GM18499 (cell line): ENCODE measurements around the gene PRSS16.
"Not testable (repeated sequence)": the region's sequence is repeated elsewhere in the genome, so short reads cannot be mapped to it uniquely, and the experiment has no call there.

ENCODE experiments used
- ATAC-seq: cut with Tn5 transposase; IDR thresholded peaks from one replicate; pipeline ENCODE4 v1.9.1; 2021; ENCODE audit warnings: moderate number of reproducible peaks; ENCODE audit not compliant: insufficient read depth, unreplicated experiment

The PRSS16 gene

DNA sequence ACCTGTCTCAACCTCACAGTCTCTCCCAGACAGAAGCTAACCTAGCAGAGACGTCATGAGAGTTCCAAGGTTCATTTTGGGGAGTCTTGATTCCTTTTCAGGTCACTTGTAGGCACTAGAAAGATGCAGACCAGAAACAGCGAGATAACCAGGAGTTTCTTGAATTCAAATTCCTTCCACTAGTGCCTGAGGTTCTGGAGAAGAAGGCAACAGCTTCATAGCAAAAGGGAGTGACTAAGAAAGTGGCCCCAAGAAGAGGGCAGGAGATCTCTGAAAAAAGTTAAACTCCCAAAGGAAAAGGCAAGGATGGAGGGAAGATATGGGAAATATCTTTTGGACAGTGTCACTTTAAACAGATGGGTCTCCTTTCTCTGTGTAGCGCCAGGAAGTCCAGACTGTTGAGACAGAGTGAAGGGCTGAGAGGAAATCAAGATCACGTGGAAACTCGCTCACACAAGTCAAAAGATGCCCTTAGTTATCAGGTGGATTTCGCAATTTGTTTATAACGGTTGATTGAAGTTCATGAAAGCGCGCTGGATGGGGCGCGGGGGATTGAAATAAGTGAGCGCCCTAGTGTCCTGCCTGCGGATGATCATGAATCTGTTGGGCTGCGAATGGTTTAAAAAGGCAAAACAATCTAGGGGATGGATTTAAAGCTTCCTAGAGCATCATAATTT, 4.8 kb upstream of the PRSS16 start:
- ATAC-seq, result no peak

DNA sequence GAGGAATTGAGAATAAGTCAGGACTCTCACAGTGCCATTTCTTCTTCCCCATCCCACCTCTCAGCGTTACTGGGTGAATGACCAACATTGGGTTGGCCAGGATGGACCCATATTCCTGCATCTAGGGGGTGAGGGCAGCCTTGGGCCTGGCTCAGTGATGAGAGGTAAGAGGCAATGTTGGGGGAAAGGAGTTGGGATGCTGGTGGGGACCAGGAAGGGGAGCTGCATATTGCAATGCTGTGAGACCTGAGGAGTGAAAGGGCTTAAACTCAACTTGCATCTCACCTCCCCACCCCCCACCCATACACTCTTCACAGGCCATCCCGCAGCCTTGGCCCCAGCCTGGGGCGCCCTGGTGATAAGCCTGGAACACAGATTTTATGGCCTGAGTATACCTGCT, 1.3 kb downstream of the PRSS16 start:
- ATAC-seq, result no peak

DNA sequence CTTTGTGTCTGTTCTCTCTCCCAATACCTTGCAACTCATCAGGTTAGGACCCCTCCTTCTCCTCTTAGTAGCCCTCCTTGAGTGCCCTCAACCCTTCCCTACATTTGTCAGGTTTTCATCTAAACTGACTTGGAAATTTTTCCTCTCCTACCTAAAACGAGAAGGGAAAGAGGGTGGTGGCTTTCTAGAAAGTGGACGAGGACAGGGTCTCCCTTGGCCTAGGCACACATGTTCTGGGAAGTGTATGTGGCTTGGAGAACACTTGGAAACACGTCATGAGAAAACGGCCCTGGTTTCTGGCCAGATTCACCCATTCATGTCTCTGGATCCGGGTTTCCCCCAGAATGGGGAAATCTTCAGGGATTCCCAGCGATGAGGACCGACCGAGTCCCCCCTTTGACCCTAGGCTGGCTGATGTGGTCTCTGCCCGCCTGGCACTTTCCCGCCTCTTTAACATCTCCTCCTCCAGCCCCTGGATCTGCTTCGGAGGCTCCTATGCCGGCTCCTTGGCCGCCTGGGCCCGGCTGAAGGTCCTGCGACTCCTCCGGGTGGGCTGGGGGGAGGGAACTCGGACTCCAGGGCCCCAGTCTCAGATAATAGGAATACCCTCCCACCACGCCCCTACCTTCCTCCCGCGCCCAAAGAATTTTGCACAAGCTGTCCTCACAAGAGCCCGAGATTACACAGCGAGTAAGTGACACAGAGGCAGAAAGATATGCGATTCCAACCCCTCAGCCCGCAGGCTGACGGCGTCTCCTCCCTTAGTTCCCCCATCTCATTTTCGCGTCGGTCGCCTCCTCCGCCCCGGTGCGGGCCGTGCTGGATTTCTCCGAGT, 3.0 kb downstream of the PRSS16 start:
- no peak for ATAC-seq

DNA sequence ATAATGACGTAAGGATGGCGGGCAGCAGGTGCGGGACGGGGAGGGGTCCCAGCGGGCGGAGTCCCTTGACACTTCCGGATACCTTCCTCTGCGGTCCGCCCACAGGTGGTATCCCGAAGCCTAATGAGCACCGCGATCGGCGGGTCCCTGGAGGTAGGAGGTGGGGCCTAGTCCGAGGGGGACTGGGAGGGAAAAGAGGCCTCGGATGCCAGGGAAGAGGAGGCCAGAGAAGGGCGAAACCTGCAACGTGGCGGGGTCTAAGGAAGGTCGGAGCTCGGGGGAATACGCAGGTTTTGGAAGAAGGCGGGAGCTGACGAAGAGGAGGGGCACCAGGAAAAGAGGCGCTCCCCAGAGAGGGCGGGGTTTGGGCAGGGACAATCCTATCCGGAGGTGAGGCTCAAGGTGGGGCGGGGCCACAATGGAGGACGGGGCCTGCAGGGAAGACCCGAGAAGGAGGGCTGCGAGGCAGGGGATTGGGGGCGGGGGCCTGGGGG, 3.7 kb downstream of the PRSS16 start:
- ATAC-seq, result peak; percentile 19

DNA sequence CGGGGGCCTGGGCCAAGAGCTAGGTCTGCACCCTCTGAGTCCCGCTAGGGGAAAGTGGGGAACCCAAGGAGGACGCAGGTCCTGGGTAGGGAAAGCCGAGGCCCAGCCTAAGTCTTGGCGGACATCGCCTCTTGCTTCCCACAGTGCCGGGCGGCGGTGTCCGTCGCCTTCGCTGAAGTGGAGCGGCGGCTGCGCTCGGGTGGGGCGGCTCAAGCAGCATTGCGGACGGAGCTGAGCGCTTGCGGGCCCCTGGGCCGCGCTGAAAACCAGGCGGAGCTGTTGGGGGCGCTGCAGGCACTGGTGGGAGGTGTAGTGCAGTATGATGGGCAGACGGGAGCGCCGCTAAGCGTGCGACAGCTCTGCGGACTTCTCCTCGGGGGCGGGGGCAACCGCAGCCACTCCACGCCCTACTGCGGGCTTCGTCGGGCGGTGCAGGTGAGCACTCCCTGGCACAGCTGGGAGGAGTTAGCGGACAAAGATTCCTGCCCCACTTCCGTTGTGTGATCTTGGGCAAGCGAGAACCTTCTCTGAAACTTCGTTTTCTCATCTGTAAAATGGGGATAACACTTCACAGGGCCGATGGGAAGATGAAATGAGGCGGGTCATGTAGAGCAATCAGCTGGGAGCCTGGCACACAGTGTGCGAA, 4.2 kb downstream of the PRSS16 start:
- ATAC-seq, result peak; percentile 52

DNA sequence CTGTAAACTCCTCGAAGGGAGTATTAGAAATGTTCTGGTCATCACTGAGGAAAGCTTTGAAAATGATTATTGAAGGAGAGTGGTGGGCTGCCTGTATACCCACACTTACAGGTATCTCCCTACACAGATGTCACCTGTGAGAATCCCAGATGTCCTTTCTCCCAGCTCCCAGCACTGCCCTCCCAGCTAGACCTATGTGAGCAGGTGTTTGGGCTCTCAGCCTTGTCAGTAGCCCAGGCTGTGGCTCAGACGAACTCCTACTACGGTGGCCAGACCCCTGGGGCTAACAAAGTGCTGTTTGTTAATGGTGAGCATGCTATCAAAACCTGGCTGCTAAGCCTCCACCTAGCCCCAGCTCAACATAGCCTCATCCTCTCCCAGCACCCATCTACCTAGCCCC, 7.1 kb downstream of the PRSS16 start:
- no peak for ATAC-seq

DNA sequence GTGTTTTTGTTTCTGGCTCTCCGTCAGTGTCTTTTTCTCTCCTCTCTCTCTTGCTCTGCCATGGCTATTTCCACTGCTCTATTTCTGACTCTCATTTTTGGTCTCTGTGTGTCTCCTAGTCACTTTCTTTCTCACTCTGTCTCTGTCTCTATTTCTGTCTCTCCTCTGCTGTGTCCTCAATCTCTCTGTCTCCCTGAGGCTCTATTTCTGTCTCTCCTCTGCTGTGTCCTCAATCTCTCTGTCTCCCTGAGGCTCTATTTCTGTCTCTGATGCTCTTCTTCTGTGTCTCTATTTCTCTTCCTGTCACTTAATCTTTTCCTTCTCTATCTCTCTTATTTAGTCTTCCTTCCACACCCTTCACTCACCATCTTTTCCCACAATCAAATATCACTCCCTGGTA, 8.4 kb downstream of the PRSS16 start:
- ATAC-seq, result no peak

DNA sequence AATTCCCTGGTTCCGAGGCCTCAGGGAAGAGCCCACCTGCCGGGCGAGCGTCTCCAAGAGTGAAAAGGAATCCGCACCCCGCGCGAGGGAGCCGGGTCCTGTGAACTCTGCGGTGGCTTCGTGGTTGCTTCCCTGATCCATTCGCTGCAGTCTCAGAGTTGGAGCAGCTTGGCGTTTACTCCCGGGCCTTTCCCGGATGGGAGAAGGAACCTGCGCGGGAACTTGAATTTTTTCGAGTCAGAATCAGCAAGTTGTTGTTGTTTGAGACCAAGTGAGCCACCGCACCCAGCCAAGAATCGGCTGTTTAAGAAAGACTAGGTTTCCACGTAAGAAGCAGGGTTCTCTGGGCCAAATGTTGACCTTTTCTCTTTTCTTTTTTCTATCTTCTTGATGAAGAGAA, 12.9 kb downstream of the PRSS16 start:
- no peak for ATAC-seq

DNA sequence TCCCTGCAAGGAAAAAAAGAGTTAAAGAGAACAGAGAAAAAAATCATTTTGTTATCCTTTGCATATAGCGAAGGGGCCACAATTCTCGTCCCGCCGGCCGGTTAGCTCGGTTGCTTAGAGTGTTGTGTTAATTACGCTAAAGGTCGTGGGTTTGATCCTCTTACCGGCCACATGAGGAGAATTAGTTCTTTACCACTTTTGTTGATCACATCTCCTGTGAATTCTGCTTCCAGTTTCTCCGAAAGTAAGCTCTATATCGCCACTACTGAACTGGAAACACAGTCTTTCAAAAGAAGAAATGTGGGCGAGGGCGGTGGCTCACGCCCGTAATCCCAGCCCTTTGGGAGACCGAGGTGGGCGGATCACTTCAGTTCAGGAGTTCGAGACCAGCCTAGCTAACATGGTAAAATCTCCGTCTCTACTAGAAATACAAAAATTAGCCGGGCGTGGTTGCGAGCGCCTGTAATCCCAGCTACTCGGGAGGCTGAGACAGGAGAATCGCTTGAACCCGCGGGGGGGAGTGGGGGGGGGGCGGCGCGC, 13.4 kb downstream of the PRSS16 start:
- no peak for ATAC-seq

DNA sequence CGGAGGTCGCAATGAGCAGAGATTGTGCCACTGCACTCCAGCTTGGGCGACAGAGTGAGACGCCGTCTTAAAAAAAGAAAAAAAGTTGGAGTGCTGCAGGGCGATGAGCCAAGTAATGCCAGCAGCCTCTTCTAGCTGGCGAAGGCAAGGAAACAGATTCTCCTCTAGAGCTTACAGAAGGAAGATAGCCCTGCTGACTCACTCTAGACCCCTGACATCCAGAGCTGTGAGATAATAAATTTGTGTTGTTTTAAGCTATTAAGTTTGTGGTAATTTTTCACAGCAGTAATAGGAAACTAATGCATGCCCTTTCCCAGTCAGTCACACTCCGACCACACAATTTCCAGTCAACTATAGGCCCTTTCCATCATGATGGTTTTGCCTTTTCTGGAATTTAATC, 16.4 kb downstream of the PRSS16 start:
- ATAC-seq, result no peak

DNA sequence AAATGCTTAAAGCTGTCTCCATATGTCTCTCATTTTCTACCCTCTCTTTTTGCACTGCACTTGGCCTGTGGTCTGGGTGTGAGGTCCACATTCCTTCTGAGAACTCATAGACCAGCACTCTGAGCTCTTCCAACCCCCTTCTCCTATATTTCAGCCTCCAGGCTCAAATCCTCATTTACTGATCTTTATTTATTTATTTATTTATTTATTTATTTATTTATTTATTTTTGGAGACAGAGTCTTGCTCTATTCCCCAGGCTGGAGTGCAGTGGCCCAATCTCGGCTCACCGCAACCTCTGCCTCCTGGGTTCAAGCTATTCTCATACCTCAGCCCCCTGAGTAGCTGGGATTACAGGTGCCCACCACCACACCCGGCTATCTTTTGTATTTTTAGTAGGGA, 19.5 kb downstream of the PRSS16 start:
- not testable (repeated sequence) for ATAC-seq

DNA sequence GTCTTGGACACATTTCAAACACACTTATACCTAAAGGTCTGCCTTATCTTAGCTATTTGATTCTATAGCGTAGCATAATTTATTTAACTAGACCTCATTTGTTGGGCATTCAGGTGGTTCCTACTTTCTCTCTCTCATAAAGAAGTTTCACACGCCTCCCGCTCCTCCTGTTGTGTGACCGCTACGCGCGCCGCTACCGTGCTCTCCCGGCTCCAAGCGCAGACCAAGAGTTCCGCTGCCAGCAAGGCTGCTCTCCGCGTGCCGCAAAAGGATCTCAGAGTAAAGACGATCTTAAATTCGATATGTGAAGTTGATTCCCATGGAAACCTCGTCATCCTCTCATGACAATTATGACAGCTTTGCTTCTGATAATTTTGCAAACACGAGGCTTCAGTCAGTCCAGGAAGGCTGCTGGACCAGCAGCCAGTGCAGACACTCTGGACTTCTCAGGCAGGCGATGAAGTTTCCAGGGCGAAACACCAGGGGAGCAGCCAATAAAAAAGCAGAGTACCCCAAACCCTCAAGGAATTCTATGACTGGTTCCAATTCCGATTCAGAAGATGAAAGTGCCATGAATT, 20.4 kb downstream of the PRSS16 start:
- no peak for ATAC-seq

DNA sequence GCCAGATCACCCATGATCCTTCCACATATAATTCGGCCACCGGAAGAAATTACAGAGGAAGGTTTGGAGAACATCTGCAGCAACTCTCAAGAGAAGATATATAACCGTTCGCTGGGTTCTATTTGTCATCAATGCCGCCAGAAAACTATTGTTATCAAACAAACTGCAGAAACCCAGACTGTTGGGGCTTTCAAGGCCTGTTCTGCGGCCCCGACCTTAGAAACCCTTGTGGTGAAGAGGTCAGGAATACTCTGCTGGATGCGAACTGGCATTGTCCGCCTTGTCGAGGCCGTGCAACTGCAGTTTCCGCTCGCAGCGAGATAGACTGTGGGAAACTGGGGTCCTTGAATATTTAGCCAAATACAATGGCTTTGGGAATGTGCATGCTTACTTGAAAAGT, 21.3 kb downstream of the PRSS16 start:
- ATAC-seq, result no peak

DNA sequence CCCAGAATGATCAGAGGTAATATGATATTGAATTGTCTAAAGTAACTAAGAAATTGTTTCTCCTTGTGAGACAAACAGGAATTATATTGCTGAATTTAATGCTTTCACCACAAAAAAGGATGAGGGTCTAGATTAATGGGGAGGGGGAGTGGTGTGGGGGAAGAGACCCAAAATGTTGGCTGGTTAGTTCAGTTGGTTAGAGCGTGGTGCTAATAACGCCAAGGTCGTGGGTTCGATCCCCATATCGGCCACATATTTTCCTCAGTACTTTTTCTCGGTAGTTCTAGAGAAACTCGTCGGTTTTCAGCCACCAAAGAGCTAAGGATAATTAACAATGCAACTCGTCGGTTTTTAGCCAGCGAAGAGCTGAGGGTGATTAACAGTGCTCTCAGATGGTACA, 26.3 kb downstream of the PRSS16 start:
- ATAC-seq, result no peak

DNA sequence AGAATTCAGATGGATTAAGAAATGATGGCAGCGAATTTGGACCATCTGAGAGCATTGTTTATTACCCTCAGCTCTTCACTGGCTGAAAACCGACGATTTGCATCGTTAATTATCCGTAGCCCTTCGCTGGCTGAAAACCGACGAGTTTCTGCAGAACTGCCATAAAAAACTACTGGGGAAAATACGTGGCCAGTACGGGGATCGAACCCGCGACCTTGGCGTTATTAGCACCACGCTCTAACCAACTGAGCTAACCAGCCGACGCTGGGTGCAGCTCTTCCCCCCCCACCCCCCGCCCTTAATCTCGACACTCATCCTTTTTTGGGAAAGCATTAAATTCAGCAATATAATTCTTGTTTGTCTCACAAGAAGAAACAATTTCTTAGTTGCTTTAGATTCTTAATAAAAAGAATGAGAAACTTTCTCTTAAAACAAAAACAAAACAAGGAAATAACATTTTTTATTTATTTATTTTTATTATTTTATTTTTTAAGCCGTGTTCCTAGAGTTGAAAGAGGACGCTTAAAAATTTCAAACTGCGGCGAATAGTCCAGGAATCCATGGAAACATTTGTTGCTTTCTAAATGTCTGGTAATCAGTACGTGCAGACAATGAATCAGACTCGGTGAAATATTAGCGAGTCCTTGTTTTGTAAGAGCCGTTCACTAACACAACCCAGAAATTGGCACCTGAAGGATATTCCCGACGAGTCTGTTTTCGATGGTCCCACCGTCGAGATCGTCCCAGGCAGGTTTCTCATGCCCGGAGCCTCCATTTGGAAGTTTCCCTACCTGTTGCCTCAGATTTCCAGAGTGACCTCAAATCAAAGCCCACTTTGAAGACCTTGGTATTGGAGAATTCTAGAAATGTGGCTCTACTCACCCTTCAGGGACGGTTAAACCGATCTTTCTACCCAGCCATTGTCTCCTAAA, 27.8 kb downstream of the PRSS16 start:
- no peak for ATAC-seq

DNA sequence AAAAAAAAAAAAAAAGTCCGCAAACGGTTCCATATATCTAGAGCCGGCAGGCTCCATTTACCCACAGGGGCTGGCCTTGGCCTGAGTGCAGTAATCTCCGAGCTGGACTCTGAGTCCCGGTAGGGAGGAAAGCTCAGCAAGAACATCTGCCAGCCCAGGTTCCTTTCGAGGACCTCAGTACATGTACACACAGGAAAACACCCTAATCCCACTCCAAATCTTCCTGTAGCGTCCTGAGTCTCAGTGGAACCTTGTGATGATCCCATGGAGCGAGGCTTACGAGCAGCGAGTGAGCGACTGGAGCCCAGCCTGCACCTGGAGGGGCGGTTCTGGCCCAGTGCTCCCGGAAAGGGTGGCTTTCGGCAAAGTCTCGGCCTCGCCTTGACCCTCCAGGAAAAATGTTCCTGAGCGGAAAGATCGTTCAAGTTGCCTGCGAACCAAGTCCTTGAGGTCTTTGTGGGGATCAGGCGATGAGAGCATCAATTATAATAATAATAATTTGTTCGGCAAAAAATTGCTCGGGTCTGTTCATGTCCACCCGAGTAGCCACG, 32.1 kb downstream of the PRSS16 start:
- ATAC-seq, result no peak

DNA sequence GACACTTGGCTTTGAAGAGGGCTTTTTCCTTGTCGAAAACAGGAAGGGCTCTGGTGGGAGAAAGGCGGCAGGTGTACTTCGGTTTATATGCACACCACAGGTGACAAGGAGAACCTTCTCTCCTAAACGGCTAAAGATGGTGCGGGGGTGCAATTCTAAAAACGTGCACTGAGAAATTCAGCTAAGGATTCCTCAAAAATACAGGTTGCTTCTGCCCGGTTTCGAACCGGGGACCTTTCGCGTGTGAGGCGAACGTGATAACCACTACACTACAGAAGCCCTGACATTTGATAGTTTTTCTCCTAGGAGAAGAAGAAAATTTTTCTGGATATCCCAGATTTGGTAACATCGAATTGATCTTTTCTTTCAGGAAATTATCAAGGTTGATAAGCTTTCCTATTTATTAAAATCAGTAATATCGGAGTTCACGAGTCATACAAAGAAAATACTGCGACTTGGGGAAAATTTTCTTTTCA, 32.6 kb downstream of the PRSS16 start:
- ATAC-seq, result no peak

DNA sequence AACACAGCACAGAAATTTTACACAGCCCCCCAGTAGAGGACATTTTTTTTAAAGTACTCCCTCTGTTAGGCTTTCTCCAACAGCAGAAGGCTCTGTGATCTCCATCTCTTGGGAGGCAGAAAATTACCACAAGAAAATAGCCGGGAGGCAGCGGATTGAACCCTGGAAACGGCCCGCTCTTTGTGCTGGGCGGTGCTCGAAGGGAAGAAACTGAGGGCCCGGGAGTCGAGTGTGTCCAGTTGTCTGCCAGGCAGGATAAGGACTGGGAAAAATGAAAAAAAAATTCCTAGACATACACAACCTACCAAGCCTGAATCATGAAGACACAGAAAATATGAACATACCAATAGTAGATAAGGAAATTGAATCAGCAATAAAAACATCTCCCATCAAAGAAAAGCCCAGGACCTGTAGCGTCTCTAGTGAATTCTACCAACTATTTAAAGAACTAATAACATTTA, 33.1 kb downstream of the PRSS16 start:
- ATAC-seq, result no peak

DNA sequence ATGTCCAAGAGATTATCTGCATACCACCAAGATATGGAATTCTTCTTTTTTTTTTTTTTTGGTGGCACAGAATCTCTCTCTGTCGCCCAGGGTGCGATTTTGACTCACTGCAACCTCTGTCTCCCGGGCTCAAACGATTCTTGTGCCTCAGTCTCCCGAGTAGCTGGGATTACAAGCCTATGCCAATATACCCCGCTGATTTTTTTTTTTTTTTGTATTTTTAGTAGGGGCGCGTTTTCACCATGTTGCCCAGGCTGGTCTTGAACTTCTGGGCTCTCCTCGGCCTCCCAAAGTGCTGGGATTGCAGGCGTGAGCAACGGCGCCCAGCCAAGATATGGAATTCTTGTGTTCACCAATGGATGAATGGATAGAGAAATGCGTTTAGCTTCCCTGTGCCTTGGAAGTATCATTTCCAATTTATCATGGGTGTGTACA, 33.6 kb downstream of the PRSS16 start:
- ATAC-seq, result no peak
